GM21381 (cell line): ENCODE data around the gene ZMYND8.
"Not testable (repeated sequence)": the region's sequence is repeated elsewhere in the genome, so short reads cannot be mapped to it uniquely, and the experiment has no call there.

Source experiments
- ATAC-seq: cut with Tn5 transposase; IDR thresholded peaks from one replicate; pipeline ENCODE4 v1.9.1; 2021; ENCODE audit warnings: mild to moderate bottlenecking, moderate library complexity; ENCODE audit not compliant: unreplicated experiment

Gene ZMYND8

GRCh38 chr20:47314647-47315338 is 41.7 kb downstream of the ZMYND8 start:
- ATAC-seq = no peak

- ATAC-seq = no peak
Measured at GRCh38 chr20:47311967-47312681, 44.4 kb downstream of the ZMYND8 start.

GRCh38 chr20:47311211-47311610 is 45.3 kb downstream of the ZMYND8 start:
- ATAC-seq = no peak

DNA sequence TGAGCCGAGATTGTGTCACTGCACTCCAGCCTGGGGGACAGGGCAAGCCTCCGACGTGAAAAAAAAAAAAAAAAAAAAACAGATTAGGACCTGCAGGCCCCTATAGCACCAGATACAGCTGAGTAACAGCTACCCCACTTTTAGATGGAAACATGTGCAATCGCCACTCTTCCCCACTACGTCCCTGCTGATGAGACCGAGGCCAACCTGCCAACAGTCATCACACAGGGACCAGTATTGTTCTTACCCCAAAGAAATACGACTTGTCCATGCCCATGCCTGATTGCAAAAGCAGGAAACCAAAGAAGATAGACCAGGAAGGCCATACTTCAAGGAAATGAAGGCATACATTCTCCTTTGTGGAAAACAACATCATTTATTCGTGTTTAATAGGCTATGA is 45.8 kb downstream of the ZMYND8 start:
- no peak for ATAC-seq

DNA sequence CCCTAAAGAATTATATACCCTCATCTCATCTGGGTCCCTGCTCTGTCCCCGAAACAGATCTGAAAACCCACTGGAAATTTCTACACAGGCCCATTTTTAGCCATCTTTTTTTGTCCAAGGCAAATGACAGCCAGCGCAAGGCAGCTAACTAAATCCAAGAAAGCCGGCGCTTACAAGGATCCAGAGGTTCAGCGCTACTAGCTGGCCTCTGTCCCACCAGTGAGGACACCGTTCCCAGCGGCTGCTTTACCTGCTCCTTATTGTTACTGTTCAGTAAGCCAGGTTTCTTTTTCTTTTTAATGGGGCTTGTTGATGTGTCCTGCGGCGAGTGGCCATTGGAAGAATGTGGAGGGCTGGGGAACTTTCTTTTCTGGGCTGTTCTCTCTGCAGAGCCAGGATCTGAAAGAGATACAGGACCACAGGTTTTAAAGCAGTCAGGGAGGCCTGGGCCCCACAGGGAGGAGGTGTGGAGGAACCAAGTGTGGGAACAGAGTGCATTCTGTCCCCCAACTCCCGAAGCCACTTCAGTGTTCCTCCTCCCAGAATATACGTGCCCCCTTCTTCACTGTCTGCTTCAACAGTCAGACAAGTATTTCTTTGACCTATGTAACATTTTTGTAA is 46.6 kb downstream of the ZMYND8 start:
- no peak for ATAC-seq

DNA sequence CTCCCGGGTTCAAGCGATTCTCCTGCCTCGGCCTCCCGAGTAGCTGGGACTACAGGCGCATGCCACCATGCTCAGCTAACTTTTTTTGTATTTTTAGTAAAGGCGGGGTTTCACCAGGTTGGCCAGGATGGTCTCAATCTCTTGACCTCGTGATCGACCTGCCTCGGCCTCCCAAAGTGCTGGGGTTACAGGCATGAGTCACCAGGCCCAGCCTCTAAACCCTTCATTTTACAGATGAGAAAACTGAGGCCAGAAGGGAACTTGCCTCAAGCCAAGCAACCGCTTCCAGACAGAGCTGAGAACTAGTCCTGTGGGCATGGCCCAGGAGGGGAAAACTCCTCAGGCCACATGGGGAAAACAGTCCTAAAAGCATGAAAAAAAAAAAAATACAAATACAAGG is 47.1 kb downstream of the ZMYND8 start:
- ATAC-seq = no peak

- not testable (repeated sequence) for ATAC-seq
Measured at GRCh38 chr20:47307569-47307968, 48.9 kb downstream of the ZMYND8 start.

DNA sequence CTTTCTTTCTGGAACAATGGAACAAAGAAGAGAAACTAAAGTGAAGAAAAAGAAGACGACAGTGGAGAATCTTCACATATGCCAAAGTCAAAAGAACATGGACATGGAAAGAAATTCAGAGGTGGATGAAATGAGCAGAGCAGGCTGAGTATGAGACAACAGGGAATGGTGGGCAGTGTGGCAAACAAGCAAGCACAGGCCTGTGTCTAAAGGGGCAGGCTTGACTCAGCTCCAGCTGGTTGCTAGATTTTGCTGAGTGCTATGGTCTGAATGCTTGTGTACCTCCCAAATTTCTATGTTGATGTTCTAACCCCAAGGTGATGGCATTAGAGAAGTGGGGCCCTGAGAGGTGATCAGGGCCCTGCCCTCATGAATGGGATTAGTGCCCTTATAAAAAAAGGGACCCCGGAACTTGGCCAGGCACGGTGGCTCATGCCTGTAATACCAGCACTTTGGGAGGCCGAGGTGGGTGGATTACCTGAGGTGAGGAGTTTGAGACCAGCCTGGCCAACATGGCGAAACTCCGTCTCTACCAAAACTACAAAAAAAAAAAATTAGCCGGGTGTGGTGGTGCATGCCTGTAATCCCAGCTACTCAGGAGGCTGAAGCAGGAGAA is 49.6 kb downstream of the ZMYND8 start:
- ATAC-seq = no peak

DNA sequence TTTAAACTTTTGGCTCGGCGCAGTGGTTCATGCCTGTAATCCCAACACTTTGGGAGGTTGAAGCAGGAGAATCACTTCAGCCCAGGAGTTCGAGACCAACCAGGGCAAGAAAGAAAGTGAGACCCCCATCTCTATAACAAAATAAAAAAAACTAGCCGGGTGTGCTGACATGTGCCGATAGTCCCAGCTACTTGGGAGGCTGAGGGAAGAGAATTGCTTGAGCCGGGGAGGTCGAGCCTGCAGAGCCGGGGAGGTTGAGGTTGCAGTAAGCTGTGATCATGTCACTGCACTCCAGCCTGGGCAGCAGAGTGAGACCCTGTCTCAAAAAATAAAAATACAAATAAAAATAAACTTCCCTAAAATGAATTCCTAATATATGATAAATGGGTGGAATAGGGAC is 50.4 kb downstream of the ZMYND8 start:
- ATAC-seq = no peak

- ATAC-seq = no peak
Measured at GRCh38 chr20:47305667-47306066, 50.8 kb downstream of the ZMYND8 start.

- ATAC-seq = no peak
Measured at GRCh38 chr20:47304287-47304686, 52.2 kb downstream of the ZMYND8 start.

DNA sequence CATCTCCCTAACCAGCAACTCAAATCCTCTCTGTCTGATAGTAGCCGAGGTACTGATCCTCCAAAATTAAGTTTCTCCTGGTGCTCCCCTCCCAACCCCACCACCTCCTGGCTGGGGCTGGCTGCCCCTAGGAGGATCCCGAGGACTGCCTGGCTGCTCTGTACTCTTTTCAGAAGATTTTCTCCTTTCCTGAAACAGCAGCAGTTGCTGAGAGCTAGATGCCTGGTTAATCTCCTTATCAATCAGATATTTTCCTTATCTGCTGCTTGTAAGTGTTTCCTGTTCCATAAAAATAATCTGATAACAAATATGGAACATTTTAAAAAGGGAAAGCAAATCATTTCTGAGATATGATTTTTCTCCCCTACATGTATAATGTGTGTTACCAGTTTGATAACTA is 52.8 kb downstream of the ZMYND8 start:
- no peak for ATAC-seq

DNA sequence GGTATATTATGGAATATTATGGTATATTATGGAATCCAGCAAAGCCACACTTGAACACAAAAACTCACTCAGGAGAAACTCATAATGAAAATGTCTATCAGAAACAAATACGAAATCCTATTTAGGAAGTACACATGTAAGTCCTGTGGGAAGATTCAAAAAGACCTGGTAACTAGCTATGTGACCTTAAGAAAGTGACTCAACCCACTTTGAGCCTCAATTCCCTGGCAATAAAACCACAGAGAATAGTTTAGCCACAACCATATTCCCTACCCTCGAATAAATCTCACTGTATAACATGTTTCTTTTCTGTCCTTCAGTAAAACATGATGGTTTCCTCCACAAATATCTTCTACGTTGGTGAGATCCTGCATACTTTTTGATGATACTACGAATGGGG is 56.4 kb downstream of the ZMYND8 start:
- no peak for ATAC-seq

DNA sequence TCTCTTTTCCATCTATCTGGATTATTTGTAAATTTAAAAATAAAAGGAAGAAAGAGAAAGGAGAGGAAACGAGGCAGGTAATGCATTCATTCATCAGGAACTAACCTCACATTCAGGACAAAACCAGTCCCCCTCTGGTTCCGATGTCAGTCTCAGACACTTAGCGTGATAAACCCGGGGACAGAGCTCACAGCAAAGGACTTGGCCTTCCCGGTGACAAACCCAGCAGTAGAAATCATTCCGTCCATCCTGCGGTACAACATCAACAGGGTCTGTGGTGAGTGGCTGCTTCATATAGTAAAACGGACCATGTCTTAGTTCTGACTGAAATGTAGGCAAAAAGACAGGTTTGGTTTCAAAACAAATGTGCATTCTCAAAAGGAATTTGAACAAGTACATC is 57.9 kb downstream of the ZMYND8 start:
- ATAC-seq = no peak

DNA sequence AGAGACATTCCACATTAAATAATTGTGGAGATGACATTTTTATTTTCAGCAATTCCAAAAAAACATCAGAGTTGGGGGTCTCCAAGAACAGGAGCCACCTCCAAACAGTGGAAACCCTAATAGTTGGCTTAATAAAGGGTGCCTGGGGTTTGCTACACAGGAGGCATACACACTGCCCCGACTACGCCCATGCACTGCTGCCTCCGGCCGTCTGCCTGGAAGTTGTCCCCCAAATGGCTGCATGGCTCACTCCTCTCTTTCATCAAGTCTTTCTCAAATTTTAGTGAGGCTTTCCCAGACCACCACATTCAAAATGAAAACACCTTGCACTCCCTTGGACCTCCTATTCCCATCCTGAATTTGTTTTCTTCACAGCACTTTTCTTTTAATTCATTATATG is 58.8 kb downstream of the ZMYND8 start:
- no peak for ATAC-seq

GRCh38 chr20:47296950-47297349 is 59.5 kb downstream of the ZMYND8 start:
- no peak for ATAC-seq

- ATAC-seq = no peak
Measured at GRCh38 chr20:47295921-47296426, 60.5 kb downstream of the ZMYND8 start.

- no peak for ATAC-seq
Measured at GRCh38 chr20:47295129-47295813, 61.2 kb downstream of the ZMYND8 start.

DNA sequence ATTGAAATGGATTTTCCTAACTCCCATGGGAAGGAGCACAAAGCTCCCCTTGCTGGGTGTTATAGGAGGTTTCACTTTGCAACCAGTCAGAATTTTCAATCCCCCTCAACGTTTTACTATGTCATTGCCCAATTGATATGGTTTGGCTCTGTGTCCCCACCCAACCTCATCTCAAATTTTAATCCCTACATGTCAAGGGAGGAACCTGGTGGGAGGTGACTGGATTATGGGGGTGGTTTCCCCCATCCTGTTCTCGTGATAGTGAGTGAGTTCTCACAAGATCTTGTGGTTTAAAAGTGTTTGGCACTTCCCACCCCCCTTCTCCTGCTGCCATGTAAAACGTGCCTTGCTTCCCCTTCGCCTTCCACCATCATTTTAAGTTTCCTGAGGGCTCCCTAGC is 62.9 kb downstream of the ZMYND8 start:
- ATAC-seq = no peak

- ATAC-seq = no peak
Measured at GRCh38 chr20:47292581-47292980, 63.9 kb downstream of the ZMYND8 start.
